CD4-positive, alpha-beta T cell treated with Interleukin-17A for 1 hour (primary cell): ENCODE data around the gene SAMMSON.

Experiments
- DNase-seq: peaks from one replicate; pipeline ENCODE4 v3.0.0-alpha.2; 2020

Gene SAMMSON

DNA sequence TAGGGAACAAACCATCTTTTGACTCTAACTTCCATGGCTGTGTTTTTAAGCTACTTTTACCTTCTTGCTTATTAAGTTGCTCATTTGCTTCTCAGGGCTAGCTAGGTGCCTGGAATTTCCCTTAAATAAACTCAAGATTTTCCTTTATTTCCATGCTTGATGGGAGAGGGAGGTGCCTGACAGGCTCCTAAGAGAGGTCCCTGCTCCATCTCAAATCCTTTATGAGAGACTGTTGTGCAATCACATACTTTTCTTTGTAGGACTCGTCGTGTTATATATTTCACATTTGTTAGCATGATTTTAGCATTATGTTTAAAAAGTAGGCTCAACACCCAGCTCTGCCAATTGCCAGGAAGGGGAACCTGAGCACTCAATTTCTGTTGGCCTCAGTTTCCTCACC is 95.7 kb downstream of the SAMMSON start:
- DNase-seq = no peak

- DNase-seq = no peak
These were observed 97.0 kb downstream of the SAMMSON start for GRCh38 chr3:70096376-70097066.

DNA sequence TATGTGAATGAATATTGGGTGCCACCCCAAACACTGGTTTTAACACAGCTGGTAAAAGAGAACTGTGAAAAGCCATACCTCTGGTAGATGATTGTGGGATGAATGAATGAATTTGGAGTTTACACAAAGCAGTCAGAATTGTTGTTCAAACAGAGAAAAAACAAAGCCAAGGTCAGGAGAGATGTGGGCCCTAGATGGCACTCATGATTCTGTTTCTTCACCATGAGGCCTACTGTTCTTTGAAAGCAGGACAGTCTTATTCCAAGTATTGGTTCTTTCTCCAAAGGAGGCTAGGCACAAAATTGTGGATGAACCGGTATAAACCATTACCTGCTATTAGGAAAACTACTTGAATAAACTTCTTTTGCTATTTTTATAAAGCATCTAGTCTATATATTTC is 97.6 kb downstream of the SAMMSON start:
- DNase-seq = no peak

DNA sequence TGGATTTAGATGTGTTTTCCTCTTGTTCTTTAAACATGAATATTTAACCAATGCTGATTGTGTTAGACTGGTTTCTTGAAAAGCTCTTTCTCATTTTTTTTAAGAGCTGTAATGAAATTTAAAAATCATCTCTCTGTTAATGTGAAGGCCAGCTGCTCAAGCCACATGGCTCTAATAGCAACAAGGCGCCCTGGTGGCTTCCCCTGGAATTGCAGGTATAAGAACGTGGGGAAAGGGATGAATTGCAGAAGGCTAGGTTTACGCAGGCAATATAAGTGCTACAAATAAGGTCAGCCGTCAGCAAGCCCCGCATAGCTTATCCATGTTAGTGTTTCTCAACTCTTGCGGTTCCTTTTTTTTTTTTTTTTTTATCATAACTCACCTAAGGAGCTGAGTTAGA is 108.5 kb downstream of the SAMMSON start:
- DNase-seq = no peak

GRCh38 chr3:70108546-70108945 is 109.0 kb downstream of the SAMMSON start:
- no peak for DNase-seq

DNA sequence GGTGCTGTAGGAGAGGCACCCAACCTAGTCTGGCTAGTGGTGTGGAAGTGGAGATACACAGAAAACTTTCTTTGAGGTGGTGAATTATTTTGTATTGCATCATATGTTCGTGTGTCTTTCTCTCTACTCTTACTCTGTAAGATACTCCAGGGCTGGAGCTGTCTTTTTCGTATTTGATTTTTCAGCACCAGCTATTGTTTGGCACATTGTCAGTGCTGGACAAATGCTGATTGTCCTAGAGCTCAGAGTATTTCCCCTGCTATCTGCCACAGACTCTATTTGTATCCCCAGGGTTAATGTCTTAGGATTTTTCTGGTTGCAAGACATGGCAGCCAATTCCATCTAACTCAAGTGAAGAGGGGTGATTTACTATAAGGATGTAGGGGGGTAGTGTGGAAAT is 110.5 kb downstream of the SAMMSON start:
- no peak for DNase-seq

- no peak for DNase-seq
These were observed 111.9 kb downstream of the SAMMSON start for GRCh38 chr3:70111411-70111810.

GRCh38 chr3:70112751-70113150 is 113.2 kb downstream of the SAMMSON start:
- DNase-seq = no peak

DNA sequence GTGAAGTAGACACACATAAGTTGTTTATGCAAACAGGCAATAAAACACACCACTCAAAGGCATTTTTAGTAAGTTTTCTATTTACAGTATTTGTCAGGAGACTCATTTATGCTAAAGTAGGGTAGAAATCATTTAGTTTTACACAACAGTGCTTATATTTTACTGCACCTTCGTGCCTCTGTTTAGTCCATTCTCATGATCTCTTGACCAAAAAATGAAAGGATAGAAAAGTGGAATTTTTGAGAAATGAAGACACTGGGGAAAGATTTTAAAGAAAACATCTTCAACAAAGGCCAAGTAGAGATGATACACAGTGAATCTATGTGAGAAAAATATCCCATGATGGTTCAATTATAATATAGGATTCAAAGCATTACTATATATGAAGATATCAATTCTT is 114.9 kb downstream of the SAMMSON start:
- no peak for DNase-seq

DNA sequence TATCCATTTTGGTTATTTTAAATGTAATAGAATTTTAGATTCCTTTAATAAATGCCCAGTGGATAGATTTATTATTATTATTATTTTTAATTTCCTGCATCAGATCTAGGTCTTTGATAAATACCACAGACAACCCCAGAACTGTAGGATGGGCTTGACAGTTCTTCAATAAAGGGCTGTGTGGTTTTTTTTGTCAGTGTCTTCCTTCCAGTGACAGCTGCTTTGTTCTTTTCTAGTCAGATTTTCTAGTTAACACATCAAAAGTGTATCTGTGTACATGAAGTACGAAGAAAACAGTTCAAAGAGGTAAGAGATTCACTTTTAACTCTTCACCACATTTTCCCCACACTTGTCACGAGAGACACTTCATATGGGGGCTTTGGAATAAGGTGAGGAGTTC is 120.3 kb downstream of the SAMMSON start:
- DNase-seq = no peak
